Measurements from ENCODE around the gene ART4.

DNA sequence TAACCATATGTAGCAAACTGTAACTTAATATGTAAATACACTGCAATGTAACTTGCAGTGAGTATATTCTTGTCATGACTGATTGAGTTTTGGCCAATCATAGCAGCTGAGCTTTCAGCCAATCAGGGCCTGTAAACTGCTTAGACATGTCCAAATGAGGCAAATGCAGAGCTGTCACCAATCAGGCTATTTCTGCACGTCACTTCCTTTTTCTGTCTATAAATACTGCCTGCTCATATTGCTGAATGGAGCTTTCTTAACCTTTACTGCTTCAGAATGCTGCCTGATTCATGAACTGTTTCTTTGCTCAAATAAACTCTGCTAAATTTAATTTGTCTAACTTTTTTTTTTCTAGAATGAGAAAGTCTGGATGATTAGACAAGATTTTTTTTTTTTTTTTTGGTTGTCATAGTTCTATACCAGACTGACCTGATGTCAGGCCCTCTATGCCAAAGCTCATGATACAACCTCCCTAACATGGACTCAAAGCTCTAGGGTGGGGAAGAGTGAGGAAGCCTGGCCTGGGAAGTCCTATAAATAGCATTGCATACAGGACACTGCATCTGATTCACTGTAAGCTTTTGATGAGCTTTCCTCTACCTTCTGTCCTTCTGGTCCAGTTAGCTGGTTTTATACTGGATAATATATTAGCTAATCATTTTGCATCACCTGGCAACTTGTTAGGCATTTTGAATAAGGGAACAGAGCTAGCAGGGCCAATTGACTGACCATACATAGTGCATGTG lies 30.3 kb upstream of the ART4 start:
- TF ChIP-seq, protein P1, sequence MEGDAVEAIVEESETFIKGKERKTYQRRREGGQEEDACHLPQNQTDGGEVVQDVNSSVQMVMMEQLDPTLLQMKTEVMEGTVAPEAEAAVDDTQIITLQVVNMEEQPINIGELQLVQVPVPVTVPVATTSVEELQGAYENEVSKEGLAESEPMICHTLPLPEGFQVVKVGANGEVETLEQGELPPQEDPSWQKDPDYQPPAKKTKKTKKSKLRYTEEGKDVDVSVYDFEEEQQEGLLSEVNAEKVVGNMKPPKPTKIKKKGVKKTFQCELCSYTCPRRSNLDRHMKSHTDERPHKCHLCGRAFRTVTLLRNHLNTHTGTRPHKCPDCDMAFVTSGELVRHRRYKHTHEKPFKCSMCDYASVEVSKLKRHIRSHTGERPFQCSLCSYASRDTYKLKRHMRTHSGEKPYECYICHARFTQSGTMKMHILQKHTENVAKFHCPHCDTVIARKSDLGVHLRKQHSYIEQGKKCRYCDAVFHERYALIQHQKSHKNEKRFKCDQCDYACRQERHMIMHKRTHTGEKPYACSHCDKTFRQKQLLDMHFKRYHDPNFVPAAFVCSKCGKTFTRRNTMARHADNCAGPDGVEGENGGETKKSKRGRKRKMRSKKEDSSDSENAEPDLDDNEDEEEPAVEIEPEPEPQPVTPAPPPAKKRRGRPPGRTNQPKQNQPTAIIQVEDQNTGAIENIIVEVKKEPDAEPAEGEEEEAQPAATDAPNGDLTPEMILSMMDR (conservative IDR thresholded peaks at IDR 0.05) = no peak
- no peak for TF ChIP-seq ZFX (IDR thresholded peaks at IDR 0.05)
